HepG2 (cell line): ENCODE results near the gene UBL4B. TPM values are rescaled to one million over a fixed set of nuclear protein-coding genes. Genes with fewer than 3 reads are reported as not detected.

Experiments
- CREM ChIP-seq, 2 experiments: sonication (generic) in 1 of 2; formaldehyde crosslinking in 1 of 2; IDR thresholded peaks; 2 replicates each; pipeline versions ENCODE4 v1.4.0 to v1.6.1; 2016 to 2020; ENCODE audit warnings: antibody characterized with exemption in 1 of 2, mild to moderate bottlenecking in 1 of 2, missing genetic modification reagents in 1 of 2
- EED ChIP-seq: sonication (generic); formaldehyde crosslinking; IDR thresholded peaks from 2 replicates; pipeline ENCODE4 v1.5.0; 2020; ENCODE audit warnings: mild to moderate bottlenecking, missing genetic modification reagents
- GATA4 ChIP-seq: sonication (generic); IDR thresholded peaks from 2 replicates; pipeline ENCODE4 v1.6.1; 2016; ENCODE audit warnings: antibody characterized with exemption, low read depth, borderline replicate concordance
- GPN1 ChIP-seq: sonication (generic); formaldehyde crosslinking; IDR thresholded peaks from 2 replicates; pipeline ENCODE4 v1.5.1; 2020; ENCODE audit warnings: missing genetic modification reagents, borderline replicate concordance
- GTF2F1 ChIP-seq: fragments of 150-350 bp; IDR thresholded peaks from 2 replicates; pipeline ENCODE4 v1.6.1; 2014; ENCODE audit warnings: low read length
- HES4 ChIP-seq: sonication (generic); formaldehyde crosslinking; IDR thresholded peaks from 2 replicates; pipeline ENCODE4 v1.9.0; 2021; ENCODE audit warnings: mild to moderate bottlenecking, missing genetic modification reagents, borderline replicate concordance
- HNRNPUL1 ChIP-seq: fragments of 200-400 bp; formaldehyde crosslinking; IDR thresholded peaks from 2 replicates; pipeline ENCODE4 v1.6.1; 2017; ENCODE audit warnings: low read depth, mild to moderate bottlenecking, low read length, moderate library complexity
- KDM2A ChIP-seq: sonication (generic); formaldehyde crosslinking; IDR thresholded peaks from 2 replicates; pipeline ENCODE4 v1.4.0; 2020; ENCODE audit warnings: low read depth, missing genetic modification reagents, borderline replicate concordance
- MED13 ChIP-seq: sonication (generic); formaldehyde crosslinking; IDR thresholded peaks from 2 replicates; pipeline ENCODE4 v1.5.0; 2020; ENCODE audit warnings: missing genetic modification reagents
- NAIF1 ChIP-seq: sonication (generic); formaldehyde crosslinking; IDR thresholded peaks from 2 replicates; pipeline ENCODE4 v1.5.0; 2020; ENCODE audit warnings: mild to moderate bottlenecking, missing genetic modification reagents, borderline replicate concordance
- PCBP2 ChIP-seq: fragments of 200-400 bp; formaldehyde crosslinking; optimal IDR thresholded peaks from 2 replicates; pipeline ENCODE3; 2018; ENCODE audit warnings: low read length, low read depth; ENCODE audit not compliant: poor library complexity, severe bottlenecking
- PHF20 ChIP-seq: sonication (generic); formaldehyde crosslinking; IDR thresholded peaks from 2 replicates; pipeline ENCODE4 v1.5.0; 2020; ENCODE audit warnings: mild to moderate bottlenecking, missing genetic modification reagents
- SETDB1 ChIP-seq: sonication (generic); formaldehyde crosslinking; IDR thresholded peaks from 2 replicates; pipeline ENCODE4 v1.5.1; 2020; ENCODE audit warnings: missing genetic modification reagents, mild to moderate bottlenecking, borderline replicate concordance
- SSRP1 ChIP-seq: IDR thresholded peaks from 2 replicates; pipeline ENCODE4 v1.6.1; 2016; ENCODE audit warnings: control low read depth
- ZFP36 ChIP-seq: fragments of 150-350 bp; IDR thresholded peaks from 2 replicates; pipeline ENCODE4 v1.6.1; 2018; ENCODE audit warnings: borderline replicate concordance, low read length, low read depth; ENCODE audit not compliant: partially characterized antibody
- polyA plus RNA-seq, 8 experiments: library from polyadenylated mRNA; depleted of rRNA in 3 of 8; stranded (reverse) in 7 of 8; unstranded in 1 of 8; fragments of >200 nt; fragmentation: Illumina TruSeq in 4 of 8; extraction: Trizol in 4 of 8; gene quantifications; 2 replicates each; pipeline versions ENCODE4 v1.2.1 to v1.2.3, GENCODE V29; 2011 to 2016; ENCODE audit warnings: low read depth in 4 of 8, missing spikeins in 1 of 8, mixed read lengths in 1 of 8; ENCODE audit not compliant: insufficient read depth in 1 of 8
- total RNA-seq, 5 experiments: library from RNA; depleted of rRNA; stranded (reverse); fragments of >200 nt; fragmentation: Illumina TruSeq; extraction: Trizol; gene quantifications; 2 replicates each; pipeline ENCODE4 v1.2.3, GENCODE V29; 2016; ENCODE audit warnings: low read depth in 1 of 5
- TF ChIP-seq, protein P1 (sequence below): sonication (generic); formaldehyde crosslinking; IDR thresholded peaks from 2 replicates; pipeline ENCODE4 v1.8.0; 2023; ENCODE audit warnings: mild to moderate bottlenecking, missing genetic modification reagents
- TF ChIP-seq, protein P2 (sequence below): sonication (generic); formaldehyde crosslinking; IDR thresholded peaks from 2 replicates; pipeline ENCODE4 v1.5.0; 2020; ENCODE audit warnings: missing genetic modification reagents
- TF ChIP-seq, protein P3 (sequence below): sonication (generic); formaldehyde crosslinking; IDR thresholded peaks from 2 replicates; pipeline ENCODE4 v1.8.1; 2022; ENCODE audit warnings: low read depth, mild to moderate bottlenecking, missing genetic modification reagents
- TF ChIP-seq, protein P4 (sequence below): sonication (generic); formaldehyde crosslinking; IDR thresholded peaks from 2 replicates; pipeline ENCODE4 v1.4.0; 2020; ENCODE audit warnings: missing genetic modification reagents
- TF ChIP-seq, protein P5 (sequence below): IDR thresholded peaks from 2 replicates; pipeline ENCODE4 v1.6.1; 2016; ENCODE audit warnings: low read depth, control low read depth
- TF ChIP-seq, protein P6 (sequence below): sonication (generic); formaldehyde crosslinking; IDR thresholded peaks from 2 replicates; pipeline ENCODE4 v1.5.0; 2020; ENCODE audit warnings: missing genetic modification reagents

UBL4B gene
- total and polyA plus RNA-seq, 2 of the 13 experiments (the other 11 are each of a cell fraction or from before 2014, with no cell fraction given), result not detected

DNA sequence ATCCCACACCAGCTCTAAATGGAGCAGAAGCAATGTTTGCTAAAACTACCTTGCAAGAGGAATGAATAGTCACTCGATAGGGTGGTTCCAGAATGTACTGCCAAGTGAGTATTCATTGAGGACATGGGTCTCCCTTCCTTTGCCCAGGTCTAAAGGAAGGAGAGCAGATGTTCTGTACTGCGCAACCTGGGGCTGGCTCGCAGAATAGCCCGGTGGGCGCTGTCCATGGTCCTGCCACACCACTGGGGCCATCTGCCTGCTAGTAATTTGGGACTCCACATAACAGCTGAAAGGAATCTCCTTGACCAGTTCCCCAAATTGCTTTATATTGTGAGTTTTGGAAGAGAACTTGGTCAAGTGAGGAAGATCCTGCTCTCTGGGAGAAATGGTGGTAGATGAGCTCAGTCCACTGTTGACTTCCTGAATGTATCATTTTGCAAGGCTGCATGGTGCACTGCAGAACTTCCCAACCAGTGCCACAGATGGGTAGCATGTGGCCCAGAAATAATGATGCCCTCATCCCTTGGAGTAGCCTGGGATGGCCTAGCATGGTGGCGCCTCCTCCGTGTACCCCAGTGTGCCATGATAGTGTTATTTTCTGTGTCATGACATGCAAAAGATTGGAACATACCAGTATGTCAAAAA is 43.8 kb downstream of the UBL4B start (continued):
- TF ChIP-seq, protein P1, sequence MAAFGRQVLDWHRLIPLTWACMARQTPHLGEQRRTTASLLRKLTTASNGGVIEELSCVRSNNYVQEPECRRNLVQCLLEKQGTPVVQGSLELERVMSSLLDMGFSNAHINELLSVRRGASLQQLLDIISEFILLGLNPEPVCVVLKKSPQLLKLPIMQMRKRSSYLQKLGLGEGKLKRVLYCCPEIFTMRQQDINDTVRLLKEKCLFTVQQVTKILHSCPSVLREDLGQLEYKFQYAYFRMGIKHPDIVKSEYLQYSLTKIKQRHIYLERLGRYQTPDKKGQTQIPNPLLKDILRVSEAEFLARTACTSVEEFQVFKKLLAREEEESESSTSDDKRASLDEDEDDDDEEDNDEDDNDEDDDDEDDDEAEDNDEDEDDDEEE (CRISPR knock-in tag), result 0 out of 2 replicates have a peak, but pooled peaks have one; percentile 40
- no peak for TF ChIP-seq NAIF1 (CRISPR knock-in tag)
- no peak for TF ChIP-seq SETDB1 (CRISPR knock-in tag)
- TF ChIP-seq, protein P2, sequence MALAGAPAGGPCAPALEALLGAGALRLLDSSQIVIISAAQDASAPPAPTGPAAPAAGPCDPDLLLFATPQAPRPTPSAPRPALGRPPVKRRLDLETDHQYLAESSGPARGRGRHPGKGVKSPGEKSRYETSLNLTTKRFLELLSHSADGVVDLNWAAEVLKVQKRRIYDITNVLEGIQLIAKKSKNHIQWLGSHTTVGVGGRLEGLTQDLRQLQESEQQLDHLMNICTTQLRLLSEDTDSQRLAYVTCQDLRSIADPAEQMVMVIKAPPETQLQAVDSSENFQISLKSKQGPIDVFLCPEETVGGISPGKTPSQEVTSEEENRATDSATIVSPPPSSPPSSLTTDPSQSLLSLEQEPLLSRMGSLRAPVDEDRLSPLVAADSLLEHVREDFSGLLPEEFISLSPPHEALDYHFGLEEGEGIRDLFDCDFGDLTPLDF (CRISPR knock-in tag), result no peak
- TF ChIP-seq KDM2A (CRISPR knock-in tag), result peak; percentile 54; the same call in 1 of the 2 replicates
- no peak for TF ChIP-seq ZFP36
- TF ChIP-seq PCBP2, result no peak
- TF ChIP-seq, protein P3, sequence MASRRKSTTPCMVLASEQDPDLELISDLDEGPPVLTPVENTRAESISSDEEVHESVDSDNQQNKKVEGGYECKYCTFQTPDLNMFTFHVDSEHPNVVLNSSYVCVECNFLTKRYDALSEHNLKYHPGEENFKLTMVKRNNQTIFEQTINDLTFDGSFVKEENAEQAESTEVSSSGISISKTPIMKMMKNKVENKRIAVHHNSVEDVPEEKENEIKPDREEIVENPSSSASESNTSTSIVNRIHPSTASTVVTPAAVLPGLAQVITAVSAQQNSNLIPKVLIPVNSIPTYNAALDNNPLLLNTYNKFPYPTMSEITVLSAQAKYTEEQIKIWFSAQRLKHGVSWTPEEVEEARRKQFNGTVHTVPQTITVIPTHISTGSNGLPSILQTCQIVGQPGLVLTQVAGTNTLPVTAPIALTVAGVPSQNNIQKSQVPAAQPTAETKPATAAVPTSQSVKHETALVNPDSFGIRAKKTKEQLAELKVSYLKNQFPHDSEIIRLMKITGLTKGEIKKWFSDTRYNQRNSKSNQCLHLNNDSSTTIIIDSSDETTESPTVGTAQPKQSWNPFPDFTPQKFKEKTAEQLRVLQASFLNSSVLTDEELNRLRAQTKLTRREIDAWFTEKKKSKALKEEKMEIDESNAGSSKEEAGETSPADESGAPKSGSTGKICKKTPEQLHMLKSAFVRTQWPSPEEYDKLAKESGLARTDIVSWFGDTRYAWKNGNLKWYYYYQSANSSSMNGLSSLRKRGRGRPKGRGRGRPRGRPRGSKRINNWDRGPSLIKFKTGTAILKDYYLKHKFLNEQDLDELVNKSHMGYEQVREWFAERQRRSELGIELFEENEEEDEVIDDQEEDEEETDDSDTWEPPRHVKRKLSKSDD, result no peak
- TF ChIP-seq HES4 (CRISPR knock-in tag), result no peak
- no peak for TF ChIP-seq EED (CRISPR knock-in tag)
- no peak for TF ChIP-seq GTF2F1
- TF ChIP-seq GATA4, result no peak
- TF ChIP-seq CREM (IDR thresholded peaks at IDR 0.05), result no peak
- TF ChIP-seq CREM (CRISPR knock-in tag; IDR thresholded peaks at IDR 0.05), result no peak
- TF ChIP-seq, protein P4, sequence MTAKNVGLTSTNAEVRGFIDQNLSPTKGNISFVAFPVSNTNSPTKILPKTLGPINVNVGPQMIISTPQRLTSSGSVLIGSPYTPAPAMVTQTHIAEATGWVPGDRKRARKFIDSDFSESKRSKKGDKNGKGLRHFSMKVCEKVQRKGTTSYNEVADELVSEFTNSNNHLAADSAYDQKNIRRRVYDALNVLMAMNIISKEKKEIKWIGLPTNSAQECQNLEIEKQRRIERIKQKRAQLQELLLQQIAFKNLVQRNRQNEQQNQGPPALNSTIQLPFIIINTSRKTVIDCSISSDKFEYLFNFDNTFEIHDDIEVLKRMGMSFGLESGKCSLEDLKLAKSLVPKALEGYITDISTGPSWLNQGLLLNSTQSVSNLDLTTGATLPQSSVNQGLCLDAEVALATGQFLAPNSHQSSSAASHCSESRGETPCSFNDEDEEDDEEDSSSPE, result no peak
- TF ChIP-seq, protein P5, sequence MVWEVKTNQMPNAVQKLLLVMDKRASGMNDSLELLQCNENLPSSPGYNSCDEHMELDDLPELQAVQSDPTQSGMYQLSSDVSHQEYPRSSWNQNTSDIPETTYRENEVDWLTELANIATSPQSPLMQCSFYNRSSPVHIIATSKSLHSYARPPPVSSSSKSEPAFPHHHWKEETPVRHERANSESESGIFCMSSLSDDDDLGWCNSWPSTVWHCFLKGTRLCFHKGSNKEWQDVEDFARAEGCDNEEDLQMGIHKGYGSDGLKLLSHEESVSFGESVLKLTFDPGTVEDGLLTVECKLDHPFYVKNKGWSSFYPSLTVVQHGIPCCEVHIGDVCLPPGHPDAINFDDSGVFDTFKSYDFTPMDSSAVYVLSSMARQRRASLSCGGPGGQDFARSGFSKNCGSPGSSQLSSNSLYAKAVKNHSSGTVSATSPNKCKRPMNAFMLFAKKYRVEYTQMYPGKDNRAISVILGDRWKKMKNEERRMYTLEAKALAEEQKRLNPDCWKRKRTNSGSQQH (CRISPR knock-in tag), result peak; percentile 81; the same call in 1 of the 2 replicates
- TF ChIP-seq GPN1 (CRISPR knock-in tag), result no peak
- TF ChIP-seq, protein P6, sequence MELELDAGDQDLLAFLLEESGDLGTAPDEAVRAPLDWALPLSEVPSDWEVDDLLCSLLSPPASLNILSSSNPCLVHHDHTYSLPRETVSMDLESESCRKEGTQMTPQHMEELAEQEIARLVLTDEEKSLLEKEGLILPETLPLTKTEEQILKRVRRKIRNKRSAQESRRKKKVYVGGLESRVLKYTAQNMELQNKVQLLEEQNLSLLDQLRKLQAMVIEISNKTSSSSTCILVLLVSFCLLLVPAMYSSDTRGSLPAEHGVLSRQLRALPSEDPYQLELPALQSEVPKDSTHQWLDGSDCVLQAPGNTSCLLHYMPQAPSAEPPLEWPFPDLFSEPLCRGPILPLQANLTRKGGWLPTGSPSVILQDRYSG (CRISPR knock-in tag), result no peak
- no peak for TF ChIP-seq SSRP1
- no peak for TF ChIP-seq HNRNPUL1
- TF ChIP-seq PHF20 (CRISPR knock-in tag), result no peak
- no peak for TF ChIP-seq MED13 (CRISPR knock-in tag)
